ENCODE measurements around the gene BAIAP2. TPM values are rescaled to one million over a fixed set of nuclear protein-coding genes. Genes with fewer than 3 reads are reported as not detected.
"Not testable (repeated sequence)": the region's sequence is repeated elsewhere in the genome, so short reads cannot be mapped to it uniquely, and the experiment has no call there.

The BAIAP2 gene
- total and polyA plus RNA-seq, 7 donors = 6.5 to 52.3 (median 32.6) TPM

GRCh38 chr17:81027591-81028505 lies 7.1 kb upstream of the BAIAP2 start:
- Histone ChIP-seq H3K4me1 (peaks cover 0 to 47% (median 37%) of the 10 kb centered on the region in 4 donors), H3K4me3 (peak overlapping the region in 1 of 4 donors; percentile 11), H3K9me3 (no peaks in the 10 kb centered on the region), H3K36me3 (peaks cover 0 to 11% (median 0%) of the 10 kb centered on the region in 4 donors), H3K27me3 (peaks cover 0 to 9% (median 0%) of the 10 kb centered on the region in 3 donors), H3K27ac (peak overlapping the region in 2 of 4 donors; percentile 67 to 72)
- 42 to 57% methylated on average over 37 of the region's 37 CpGs for WGBS, 2 donors
- DNase-seq = peak; percentile 70
- intact Hi-C loops (cut with DNase I) = loop anchor here (2.0 kb wide), 1 partner anchor 69 kb away; no protein-coding TSS in a partner anchor
- TF ChIP-seq POLR2AphosphoS5 (IDR thresholded peaks at IDR 0.05) (no peak), CTCF (IDR thresholded peaks at IDR 0.05) (peak in 1 of 4 experiments; percentile 9)

GRCh38 chr17:81028506-81028858 lies 6.5 kb upstream of the BAIAP2 start:
- H3K4me3 ChIP-seq = no peak overlapping the region
- H3K27ac ChIP-seq = no peak overlapping the region
- H3K9me3 ChIP-seq = no peaks in the 10 kb centered on the region
- peaks cover 0 to 9% (median 0%) of the 10 kb centered on the region in 3 donors for H3K27me3 ChIP-seq
- 18 to 35% methylated on average over 12 of the region's 12 CpGs for WGBS, 2 donors
- intact Hi-C loops (cut with DNase I) = no loop called here
- no peak for TF ChIP-seq POLR2AphosphoS5 (IDR thresholded peaks at IDR 0.05)
- TF ChIP-seq CTCF (IDR thresholded peaks at IDR 0.05) = no peak
- no peak for TF ChIP-seq POLR2A (IDR thresholded peaks at IDR 0.05)
- TF ChIP-seq EP300 (IDR thresholded peaks at IDR 0.05) = no peak
- peak; percentile 60 for DNase-seq
- H3K36me3 ChIP-seq = peaks cover 0 to 11% (median 0%) of the 10 kb centered on the region in 4 donors
- H3K4me1 ChIP-seq = peaks cover 0 to 47% (median 35%) of the 10 kb centered on the region in 4 donors

GRCh38 chr17:81029859-81030258 lies 5.1 kb upstream of the BAIAP2 start:
- H3K4me3 ChIP-seq = no peak overlapping the region

GRCh38 chr17:81030312-81030711 lies 4.6 kb upstream of the BAIAP2 start:
- 75 to 92% methylated on average over 9 of the region's 9 CpGs for WGBS, 2 donors
- not testable (repeated sequence) for DNase-seq, H3K27ac ChIP-seq, H3K27me3 ChIP-seq, H3K9me3 ChIP-seq, H3K4me3 ChIP-seq
- H3K36me3 ChIP-seq = peaks cover 0 to 11% (median 0%) of the 10 kb centered on the region in 4 donors
- intact Hi-C loops (cut with DNase I) = loop anchor here (10.0 kb wide), 1 partner anchor 194 kb away; the partner anchor contains the start of gene CEP131
- peaks cover 0 to 44% (median 38%) of the 10 kb centered on the region in 4 donors for H3K4me1 ChIP-seq

More at GRCh38 chr17:81029859-81030258, 5.1 kb upstream of the BAIAP2 start:
- peaks cover 0 to 11% (median 0%) of the 10 kb centered on the region in 4 donors for H3K36me3 ChIP-seq
- H3K4me1 ChIP-seq = peaks cover 0 to 44% (median 38%) of the 10 kb centered on the region in 4 donors
- no peaks in the 10 kb centered on the region for H3K9me3 ChIP-seq
- H3K27me3 ChIP-seq = peaks cover 0 to 9% (median 0%) of the 10 kb centered on the region in 3 donors
- TF ChIP-seq POLR2AphosphoS5 (IDR thresholded peaks at IDR 0.05) = no peak
- no peak for DNase-seq
- no peak overlapping the region for H3K27ac ChIP-seq
- 82 to 92% methylated on average over 11 of the region's 11 CpGs for WGBS, 2 donors
- intact Hi-C loops (cut with DNase I) = loop anchor here (10.0 kb wide), 1 partner anchor 195 kb away; the partner anchor contains the start of gene CEP131

- TF ChIP-seq POLR2AphosphoS5 (IDR thresholded peaks at IDR 0.05) = no peak
- TF ChIP-seq POLR2A (IDR thresholded peaks at IDR 0.05) = no peak
- no peak for TF ChIP-seq CTCF (IDR thresholded peaks at IDR 0.05)
- TF ChIP-seq EP300 (IDR thresholded peaks at IDR 0.05) = no peak
- H3K9me3 ChIP-seq = no peaks in the 10 kb centered on the region
- 23 to 61% methylated on average over 32 of the region's 32 CpGs for WGBS, 2 donors
- intact Hi-C loops (cut with DNase I) = loop anchor here (10.0 kb wide), 1 partner anchor 194 kb away; the partner anchor contains the start of gene CEP131
- DNase-seq = peak; percentile 67
- H3K27me3 ChIP-seq = peaks cover 0 to 9% (median 0%) of the 10 kb centered on the region in 3 donors
- peaks cover 0 to 11% (median 0%) of the 10 kb centered on the region in 4 donors for H3K36me3 ChIP-seq
- H3K27ac ChIP-seq = no peak overlapping the region
- H3K4me3 ChIP-seq = no peak overlapping the region
- peaks cover 0 to 43% (median 39%) of the 10 kb centered on the region in 4 donors for H3K4me1 ChIP-seq
Observed at GRCh38 chr17:81030741-81031565, 4.0 kb upstream of the BAIAP2 start.
